Ramos (cell line): Measurements from ENCODE around the gene WDR37.

ENCODE experiments used
- in situ Hi-C: fragments of 300-500 bp; cut with MboI; formaldehyde crosslinking; loops from one replicate; pipeline ENCODE4 v1.14.3; 2022; ENCODE audit warnings: low sequenced_read_pairs; ENCODE audit not compliant: unreplicated experiment

WDR37 gene

GRCh38 chr10:1180071-1180730 is 124.0 kb downstream of the WDR37 start:
- in situ Hi-C loops: no loop called here

- in situ Hi-C loops: no loop called here
Observed at GRCh38 chr10:1180836-1181235, 124.7 kb downstream of the WDR37 start.
